Fibroblast of lung (primary cell): ENCODE results near the gene TUG1. TPM values are rescaled to one million over a fixed set of nuclear protein-coding genes. Genes with fewer than 3 reads are reported as not detected.

Experiments
- DNase-seq, 2 donors: peaks; one replicate each; pipeline versions ENCODE4 v3.0.0 to v3.0.0-alpha.2; 2010; ENCODE audit warnings: low read depth in 2 of 2
- H2AFZ ChIP-seq: 2 replicates; pipeline ENCODE4 v1.5.1; 2012; ENCODE audit warnings: low read length, control low read depth, inconsistent platforms
- H3K27ac ChIP-seq: 2 replicates; pipeline ENCODE4 v1.5.1; 2011; ENCODE audit warnings: low read length, control low read depth; ENCODE audit not compliant: insufficient read depth
- H3K27me3 ChIP-seq: 2 replicates; pipeline ENCODE4 v1.5.1; 2011; ENCODE audit warnings: mild to moderate bottlenecking, low read length; ENCODE audit not compliant: control insufficient read depth, insufficient read depth
- H3K36me3 ChIP-seq: 2 replicates; pipeline ENCODE4 v1.5.1; 2011; ENCODE audit warnings: low read length; ENCODE audit not compliant: control insufficient read depth, insufficient read depth
- H3K4me1 ChIP-seq: 2 replicates; pipeline ENCODE4 v1.5.1; 2011; ENCODE audit warnings: low read length; ENCODE audit not compliant: control insufficient read depth, insufficient read depth; ENCODE audit errors: extremely low read depth
- H3K4me2 ChIP-seq: 2 replicates; pipeline ENCODE4 v1.5.1; 2011; ENCODE audit warnings: low read length, control low read depth; ENCODE audit not compliant: insufficient read depth; ENCODE audit errors: extremely low read depth
- H3K4me3 ChIP-seq, 4 experiments: fragments of 200-600 bp in 1 of 4; sonication (generic) in 1 of 4; replicated peaks in 1 of 4; 2 replicates each; pipeline ENCODE4 v1.5.1; 2011 to 2016; ENCODE audit warnings: low read length in 4 of 4, low read depth in 3 of 4, mild to moderate bottlenecking in 3 of 4, control low read depth in 2 of 4, inconsistent platforms in 1 of 4, mixed read lengths in 1 of 4; ENCODE audit not compliant: insufficient read depth in 1 of 4; ENCODE audit errors: control extremely low read depth in 1 of 4
- H3K79me2 ChIP-seq: 2 replicates; pipeline ENCODE4 v1.5.1; 2012; ENCODE audit warnings: mild to moderate bottlenecking, low read length, inconsistent platforms; ENCODE audit not compliant: control insufficient read depth, insufficient read depth
- H3K9ac ChIP-seq: 2 replicates; pipeline ENCODE4 v1.5.1; 2011; ENCODE audit warnings: mild to moderate bottlenecking, low read length, control low read depth; ENCODE audit not compliant: insufficient read depth
- H3K9me3 ChIP-seq: 2 replicates; pipeline ENCODE4 v1.5.1; 2012; ENCODE audit warnings: low read depth, low read length; ENCODE audit not compliant: control insufficient read depth, insufficient read depth
- H4K20me1 ChIP-seq: 2 replicates; pipeline ENCODE4 v1.5.1; 2011; ENCODE audit warnings: low read length; ENCODE audit not compliant: control insufficient read depth, insufficient read depth; ENCODE audit errors: extremely low read depth
- EZH2 ChIP-seq: IDR thresholded peaks from 2 replicates; pipeline ENCODE4 v1.5.1; 2012; ENCODE audit warnings: low read length, control low read depth, mild to moderate bottlenecking; ENCODE audit errors: missing control alignments
- polyA plus RNA-seq, 2 donors: library from polyadenylated mRNA; depleted of rRNA in 1 of 2; stranded (reverse) in 1 of 2; unstranded in 1 of 2; fragments of >200 nt; gene quantifications; 2 replicates each; pipeline ENCODE4 v1.2.1, GENCODE V29; 2011 to 2012; ENCODE audit warnings: missing spikeins in 1 of 2
- total RNA-seq: library from RNA; depleted of rRNA; stranded (reverse); fragments of >200 nt; gene quantifications from 2 replicates; pipeline ENCODE4 v1.2.1, GENCODE V29; 2014
- TF ChIP-seq, protein P1 (sequence below), 2 donors: IDR thresholded peaks in 1 of 2; conservative IDR thresholded peaks in 1 of 2; 1 replicate in 1 of 2; 2 replicates in 1 of 2; pipeline ENCODE4 v1.5.1; 2011 to 2012; ENCODE audit warnings: low read length in 2 of 2, control low read depth in 1 of 2, inconsistent platforms in 1 of 2, low read depth in 1 of 2, mild to moderate bottlenecking in 1 of 2

TUG1 gene
- total and polyA plus RNA-seq, 2 donors (not counting 1 experiment from before 2014, with no cell fraction given), result 39.5 to 114 TPM

DNA sequence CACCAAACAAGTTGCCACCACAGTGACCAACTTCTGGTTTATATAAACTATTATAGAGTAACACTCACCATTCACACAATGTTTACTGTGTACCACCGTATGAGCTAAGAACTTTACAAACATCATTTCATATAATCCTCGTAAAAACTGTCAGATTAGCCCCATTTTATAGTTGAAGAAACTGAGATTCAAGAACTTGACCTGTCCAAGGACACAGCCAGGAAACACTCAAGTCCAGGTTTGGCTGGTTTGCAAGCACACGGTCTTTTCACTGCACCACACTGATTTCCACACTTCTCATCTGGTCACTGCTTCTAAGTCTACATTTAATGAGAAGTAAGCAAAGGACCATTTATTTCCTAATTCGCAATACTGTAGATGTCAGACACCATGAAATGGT lies 4.2 kb upstream of the TUG1 start:
- no peak overlapping the region for H3K4me2 ChIP-seq
- no peak for TF ChIP-seq EZH2
- TF ChIP-seq, protein P1, sequence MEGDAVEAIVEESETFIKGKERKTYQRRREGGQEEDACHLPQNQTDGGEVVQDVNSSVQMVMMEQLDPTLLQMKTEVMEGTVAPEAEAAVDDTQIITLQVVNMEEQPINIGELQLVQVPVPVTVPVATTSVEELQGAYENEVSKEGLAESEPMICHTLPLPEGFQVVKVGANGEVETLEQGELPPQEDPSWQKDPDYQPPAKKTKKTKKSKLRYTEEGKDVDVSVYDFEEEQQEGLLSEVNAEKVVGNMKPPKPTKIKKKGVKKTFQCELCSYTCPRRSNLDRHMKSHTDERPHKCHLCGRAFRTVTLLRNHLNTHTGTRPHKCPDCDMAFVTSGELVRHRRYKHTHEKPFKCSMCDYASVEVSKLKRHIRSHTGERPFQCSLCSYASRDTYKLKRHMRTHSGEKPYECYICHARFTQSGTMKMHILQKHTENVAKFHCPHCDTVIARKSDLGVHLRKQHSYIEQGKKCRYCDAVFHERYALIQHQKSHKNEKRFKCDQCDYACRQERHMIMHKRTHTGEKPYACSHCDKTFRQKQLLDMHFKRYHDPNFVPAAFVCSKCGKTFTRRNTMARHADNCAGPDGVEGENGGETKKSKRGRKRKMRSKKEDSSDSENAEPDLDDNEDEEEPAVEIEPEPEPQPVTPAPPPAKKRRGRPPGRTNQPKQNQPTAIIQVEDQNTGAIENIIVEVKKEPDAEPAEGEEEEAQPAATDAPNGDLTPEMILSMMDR (conservative IDR thresholded peaks at IDR 0.05 in 1 of 2, IDR thresholded peaks at IDR 0.05 in 1 of 2; ENCODE audit: low read depth in 1 of 2, low read length in 2 of 2), result no peak
- no peak for DNase-seq
- peaks cover 36% of the 10 kb centered on the region for H3K79me2 ChIP-seq
- no peak overlapping the region for H3K4me3 ChIP-seq
- no peak overlapping the region for H3K27ac ChIP-seq
- no peaks in the 10 kb centered on the region for H3K27me3 ChIP-seq
- H3K36me3 ChIP-seq, result peaks cover 2% of the 10 kb centered on the region
- H4K20me1 ChIP-seq, result no peaks in the 10 kb centered on the region
- H3K4me1 ChIP-seq, result peaks cover 2% of the 10 kb centered on the region
- H2AFZ ChIP-seq, result no peak overlapping the region
- H3K9ac ChIP-seq, result no peak overlapping the region
- H3K9me3 ChIP-seq, result no peaks in the 10 kb centered on the region

DNA sequence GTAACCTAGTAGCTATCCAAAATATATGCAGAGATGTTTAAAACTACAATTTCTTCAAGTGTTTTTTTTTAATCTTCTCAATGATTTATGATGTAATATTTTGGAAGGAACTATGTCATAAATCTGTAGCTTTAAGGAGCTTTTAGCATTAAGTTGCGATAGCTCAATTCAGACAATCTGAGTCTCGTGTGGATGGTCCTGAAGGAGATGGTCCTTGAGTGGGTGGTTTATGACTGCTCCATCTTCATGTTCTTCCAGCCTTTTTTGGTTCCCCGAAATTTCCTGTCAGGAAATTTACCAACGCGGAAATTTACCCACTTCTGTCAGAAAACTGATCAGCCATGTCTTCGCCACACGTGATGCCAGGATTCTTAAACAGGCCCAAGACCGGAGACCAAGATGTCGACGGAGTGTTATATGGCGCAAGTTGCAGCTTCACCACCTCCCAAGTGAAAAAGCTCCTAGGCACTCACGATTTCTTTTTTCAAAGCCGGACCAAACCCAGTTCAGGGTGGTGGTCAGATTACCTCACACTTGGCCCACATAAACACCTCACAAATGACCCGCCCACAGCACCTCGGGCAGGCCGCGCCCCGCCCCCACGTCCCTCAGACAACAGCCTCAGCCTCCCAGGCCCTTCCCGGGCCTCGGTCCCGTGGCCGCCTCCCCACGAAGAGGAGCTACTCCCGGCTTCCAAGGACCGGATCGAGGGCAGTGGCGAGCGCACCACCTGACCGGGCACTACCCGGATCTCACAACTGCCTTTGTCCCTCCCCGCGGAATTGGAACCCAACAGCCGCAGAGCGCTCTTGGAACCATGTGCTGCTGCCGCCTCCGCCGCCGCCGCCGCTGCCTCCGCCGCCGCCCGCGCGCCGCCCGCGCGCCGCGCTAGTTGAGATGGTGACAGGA lies 796 bp upstream of the TUG1 start, which contains the start of gene MORC2:
Gene MORC2 (minus strand): TSS at position 760 of the 909 bp plus-strand sequence. CDS start 885 bp downstream, outside the sequence.
- Histone ChIP-seq H2AFZ (peak within 1 kb of the TSS; percentile 77), H3K4me3 (peak within 1 kb of the TSS; percentile 52 to 90 (median 72)), H3K9me3 (no peaks in the 10 kb centered on the region), H3K79me2 (peaks cover 63% of the 10 kb centered on the region), H3K9ac (peak within 1 kb of the TSS; percentile 97), H3K27ac (peak within 1 kb of the TSS; percentile 83), H3K4me1 (peaks cover 4% of the 10 kb centered on the region), H3K27me3 (no peaks in the 10 kb centered on the region), H3K36me3 (peaks cover 7% of the 10 kb centered on the region), H4K20me1 (no peaks in the 10 kb centered on the region), H3K4me2 (peak within 1 kb of the TSS; percentile 75)
- peak in 1 of 2 donors; percentile 55 for DNase-seq
- no peak for TF ChIP-seq EZH2
- TF ChIP-seq, protein P1 (conservative IDR thresholded peaks at IDR 0.05 in 1 of 2, IDR thresholded peaks at IDR 0.05 in 1 of 2; ENCODE audit: low read depth in 1 of 2, low read length in 2 of 2), result no peak

DNA sequence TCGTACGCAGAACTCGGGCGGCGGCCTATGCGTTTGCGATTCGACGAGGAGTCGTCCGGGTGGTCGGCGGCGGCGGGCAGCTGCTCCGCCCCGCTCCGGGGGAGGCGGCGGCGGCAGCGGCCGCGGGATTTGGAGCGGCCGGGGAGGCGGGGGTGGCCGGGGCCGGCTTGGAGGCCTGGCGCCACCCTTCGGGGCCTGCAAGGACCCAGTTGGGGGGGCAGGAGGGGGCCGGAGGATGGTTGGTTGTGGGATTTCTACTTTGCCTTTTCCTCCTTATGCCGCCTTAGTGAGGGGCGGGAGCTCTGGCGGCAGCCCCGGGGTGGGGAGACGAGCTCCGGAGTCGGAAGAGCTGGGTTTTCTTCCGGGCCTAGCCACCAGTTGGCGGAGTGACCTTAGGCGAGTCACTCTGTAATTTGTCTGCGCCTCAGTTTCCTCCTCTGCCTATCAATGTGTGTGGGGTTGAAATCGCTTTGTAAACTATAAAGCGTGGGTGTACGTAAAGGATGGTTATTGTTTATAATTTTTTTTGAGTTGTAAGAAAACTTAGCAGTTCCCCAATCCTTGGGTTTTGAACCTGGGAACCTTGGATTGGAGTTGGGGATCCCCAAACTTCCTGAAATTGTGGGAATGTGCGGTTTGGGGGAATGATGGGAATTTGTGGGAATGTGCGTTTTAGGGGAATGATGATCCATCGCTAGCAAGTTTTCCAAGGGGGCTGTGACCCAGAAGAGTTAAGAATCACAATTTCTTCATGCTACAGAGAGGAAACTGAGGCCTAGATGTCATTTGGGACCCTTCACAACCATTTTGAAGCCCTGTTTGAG lies 679 bp downstream of the TUG1 start:
- H3K27ac ChIP-seq, result peak overlapping the region; percentile 83
- no peak overlapping the region for H2AFZ ChIP-seq
- no peaks in the 10 kb centered on the region for H4K20me1 ChIP-seq
- H3K9me3 ChIP-seq, result no peaks in the 10 kb centered on the region
- H3K4me3 ChIP-seq, result peak overlapping the region; percentile 52 to 90 (median 72)
- H3K27me3 ChIP-seq, result no peaks in the 10 kb centered on the region
- H3K4me2 ChIP-seq, result peak overlapping the region; percentile 79
- peaks cover 74% of the 10 kb centered on the region for H3K79me2 ChIP-seq
- H3K4me1 ChIP-seq, result peaks cover 4% of the 10 kb centered on the region
- TF ChIP-seq, protein P1 (conservative IDR thresholded peaks at IDR 0.05 in 1 of 2, IDR thresholded peaks at IDR 0.05 in 1 of 2; ENCODE audit: low read depth in 1 of 2, low read length in 2 of 2), result peak in 1 of 2 donors; percentile 20
- no peak for TF ChIP-seq EZH2
- peak overlapping the region; percentile 97 for H3K9ac ChIP-seq
- peaks cover 11% of the 10 kb centered on the region for H3K36me3 ChIP-seq
- DNase-seq, result peak; percentile 50 to 54
